NB4 (cell line): ENCODE data around the gene SIAH2.

Experiments used
- DNase-seq: peaks from one replicate; pipeline ENCODE4 v3.0.0; 2010; ENCODE audit warnings: low read depth
- H3K4me3 ChIP-seq: one replicate; pipeline ENCODE4 v1.5.1; 2011; ENCODE audit warnings: mild to moderate bottlenecking, low read depth, low read length, moderate library complexity
- MYC ChIP-seq: IDR thresholded peaks from 2 replicates; pipeline ENCODE4 v1.6.1; 2011; ENCODE audit warnings: low read depth, low read length
- POLR2A ChIP-seq: IDR thresholded peaks from 2 replicates; pipeline ENCODE4 v1.6.1; 2011; ENCODE audit warnings: mild to moderate bottlenecking; ENCODE audit not compliant: insufficient read length; ENCODE audit errors: extremely low read depth
- TF ChIP-seq, protein P1 (sequence below): IDR thresholded peaks from one replicate; pipeline ENCODE4 v1.5.1; 2012; ENCODE audit warnings: low read depth, low read length
- TF ChIP-seq, protein P2 (sequence below): IDR thresholded peaks from 2 replicates; pipeline ENCODE4 v1.6.1; 2011; ENCODE audit warnings: low read depth, low read length

SIAH2 gene

DNA sequence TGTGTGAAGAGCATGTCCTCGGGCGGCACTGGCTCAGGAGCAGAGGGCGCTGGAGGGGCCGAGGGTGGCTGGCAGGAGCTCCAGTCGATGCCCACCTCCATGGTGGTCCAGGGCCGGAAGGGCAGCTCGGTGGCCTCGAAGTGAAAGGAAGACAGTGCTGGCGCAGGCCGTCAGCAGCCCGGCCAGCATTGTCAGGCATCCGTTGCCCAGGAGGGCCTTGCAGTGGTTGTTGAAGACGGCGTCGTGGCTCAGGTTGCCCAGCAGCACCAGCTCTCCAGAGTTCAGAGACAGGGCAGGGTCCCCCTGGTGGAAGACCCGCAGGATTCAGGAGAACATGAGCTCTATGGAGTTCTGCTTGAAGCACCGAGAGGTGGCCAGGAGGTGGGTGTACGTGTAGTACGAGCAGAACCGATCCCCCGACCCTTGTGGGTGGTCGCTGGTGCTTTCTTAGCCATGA is 16.5 kb upstream of the SIAH2 start:
- no peak overlapping the region for H3K4me3 ChIP-seq
- TF ChIP-seq, protein P1, sequence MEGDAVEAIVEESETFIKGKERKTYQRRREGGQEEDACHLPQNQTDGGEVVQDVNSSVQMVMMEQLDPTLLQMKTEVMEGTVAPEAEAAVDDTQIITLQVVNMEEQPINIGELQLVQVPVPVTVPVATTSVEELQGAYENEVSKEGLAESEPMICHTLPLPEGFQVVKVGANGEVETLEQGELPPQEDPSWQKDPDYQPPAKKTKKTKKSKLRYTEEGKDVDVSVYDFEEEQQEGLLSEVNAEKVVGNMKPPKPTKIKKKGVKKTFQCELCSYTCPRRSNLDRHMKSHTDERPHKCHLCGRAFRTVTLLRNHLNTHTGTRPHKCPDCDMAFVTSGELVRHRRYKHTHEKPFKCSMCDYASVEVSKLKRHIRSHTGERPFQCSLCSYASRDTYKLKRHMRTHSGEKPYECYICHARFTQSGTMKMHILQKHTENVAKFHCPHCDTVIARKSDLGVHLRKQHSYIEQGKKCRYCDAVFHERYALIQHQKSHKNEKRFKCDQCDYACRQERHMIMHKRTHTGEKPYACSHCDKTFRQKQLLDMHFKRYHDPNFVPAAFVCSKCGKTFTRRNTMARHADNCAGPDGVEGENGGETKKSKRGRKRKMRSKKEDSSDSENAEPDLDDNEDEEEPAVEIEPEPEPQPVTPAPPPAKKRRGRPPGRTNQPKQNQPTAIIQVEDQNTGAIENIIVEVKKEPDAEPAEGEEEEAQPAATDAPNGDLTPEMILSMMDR, result no peak
- TF ChIP-seq, protein P2, sequence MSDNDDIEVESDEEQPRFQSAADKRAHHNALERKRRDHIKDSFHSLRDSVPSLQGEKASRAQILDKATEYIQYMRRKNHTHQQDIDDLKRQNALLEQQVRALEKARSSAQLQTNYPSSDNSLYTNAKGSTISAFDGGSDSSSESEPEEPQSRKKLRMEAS, result no peak
- no peak for TF ChIP-seq POLR2A
- no peak for TF ChIP-seq MYC
- no peak for DNase-seq

DNA sequence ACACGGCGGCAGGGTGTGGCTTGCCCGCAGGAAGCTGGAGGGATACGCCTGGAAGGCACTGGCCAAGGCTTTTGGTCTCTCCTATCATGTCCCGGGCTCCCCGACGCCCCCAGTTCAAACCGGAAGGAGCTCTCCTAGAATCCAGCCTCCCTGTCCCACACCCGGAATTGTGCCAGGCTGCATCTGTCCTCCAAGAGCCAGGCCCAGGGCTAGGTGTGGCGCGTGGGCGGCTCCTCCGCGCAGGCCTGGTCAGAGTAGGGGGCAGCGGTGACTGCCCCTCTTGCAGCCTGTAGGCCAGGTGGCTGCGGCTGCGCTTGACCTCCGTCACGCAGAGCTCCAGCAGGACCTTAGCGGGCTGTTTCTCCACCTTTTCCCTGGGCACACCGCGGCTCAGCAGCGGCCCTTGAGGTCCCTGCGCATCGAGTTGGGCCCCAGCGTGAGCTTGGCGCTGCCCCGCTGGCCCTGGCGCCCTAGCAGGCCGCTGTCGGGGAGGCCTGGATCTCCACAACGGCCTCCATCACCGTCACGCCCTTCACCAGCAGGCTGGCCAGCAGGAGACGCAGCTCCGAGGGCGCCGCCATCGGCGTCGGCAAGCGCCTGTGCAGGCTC is 15.9 kb upstream of the SIAH2 start:
- DNase-seq, result no peak
- no peak overlapping the region for H3K4me3 ChIP-seq
- TF ChIP-seq POLR2A, result no peak
- TF ChIP-seq, protein P1, result no peak
- TF ChIP-seq, protein P2, result no peak

DNA sequence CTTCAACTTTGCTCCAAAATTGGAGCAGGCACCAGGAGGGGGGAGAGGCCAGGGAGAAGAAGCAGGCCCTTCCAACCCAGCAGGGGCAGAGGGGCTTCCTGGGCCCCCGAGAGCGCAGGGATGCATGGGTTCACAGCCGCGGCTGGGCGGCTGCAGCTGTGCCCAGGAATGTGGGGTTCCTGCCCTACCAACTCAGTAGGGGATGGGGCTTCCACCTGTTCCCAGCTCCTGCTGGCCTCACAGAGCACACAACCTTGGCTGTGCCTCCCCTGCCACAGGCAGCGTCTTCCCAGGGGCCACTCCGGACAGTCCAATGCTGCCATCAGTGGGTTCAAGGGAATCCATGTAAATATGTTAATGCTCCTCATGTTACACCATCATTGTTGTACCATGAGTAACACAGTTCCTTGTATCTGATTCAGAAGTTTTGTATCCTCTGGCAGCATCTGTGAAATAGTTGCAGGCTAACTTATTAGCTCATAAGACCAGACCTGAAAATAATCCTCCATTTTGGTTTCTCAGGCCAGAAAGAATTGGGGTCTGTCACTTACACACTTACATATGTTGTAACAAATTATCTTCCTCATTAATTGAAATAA is 12.1 kb upstream of the SIAH2 start:
- TF ChIP-seq, protein P2, result no peak
- TF ChIP-seq, protein P1, result no peak
- TF ChIP-seq MYC (no peak), POLR2A (no peak)
- DNase-seq, result no peak
- no peak overlapping the region for H3K4me3 ChIP-seq

DNA sequence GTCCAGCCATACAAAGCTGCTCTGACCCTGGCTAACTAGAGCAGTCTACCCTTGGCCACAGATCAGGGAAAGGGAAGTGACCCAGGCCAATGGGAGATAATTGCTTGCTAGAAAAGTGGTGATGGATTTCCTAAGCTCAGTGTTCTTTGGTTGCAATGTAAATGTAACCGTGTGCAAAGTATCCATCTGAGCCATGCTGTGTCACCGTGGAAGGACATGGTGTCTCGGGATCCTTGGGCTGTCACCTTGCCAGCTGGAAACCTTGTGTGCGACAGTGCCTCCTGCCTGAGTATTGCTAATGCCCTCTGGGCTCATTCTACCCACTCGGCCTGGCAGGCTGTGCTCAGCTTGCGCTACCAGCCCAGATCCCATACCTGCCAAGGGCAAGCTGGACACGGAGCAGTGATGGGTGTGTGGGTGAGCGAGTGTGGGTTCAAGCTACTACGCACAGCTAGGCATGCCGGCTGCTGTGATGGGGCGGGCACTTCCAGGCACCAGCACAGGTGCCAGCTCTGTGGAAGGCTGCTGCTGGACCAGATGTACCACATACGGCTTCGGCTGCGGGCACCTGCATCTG is 10.7 kb upstream of the SIAH2 start:
- no peak overlapping the region for H3K4me3 ChIP-seq
- TF ChIP-seq, protein P1, result no peak
- TF ChIP-seq MYC (no peak), POLR2A (no peak)
- TF ChIP-seq, protein P2, result no peak
- no peak for DNase-seq

DNA sequence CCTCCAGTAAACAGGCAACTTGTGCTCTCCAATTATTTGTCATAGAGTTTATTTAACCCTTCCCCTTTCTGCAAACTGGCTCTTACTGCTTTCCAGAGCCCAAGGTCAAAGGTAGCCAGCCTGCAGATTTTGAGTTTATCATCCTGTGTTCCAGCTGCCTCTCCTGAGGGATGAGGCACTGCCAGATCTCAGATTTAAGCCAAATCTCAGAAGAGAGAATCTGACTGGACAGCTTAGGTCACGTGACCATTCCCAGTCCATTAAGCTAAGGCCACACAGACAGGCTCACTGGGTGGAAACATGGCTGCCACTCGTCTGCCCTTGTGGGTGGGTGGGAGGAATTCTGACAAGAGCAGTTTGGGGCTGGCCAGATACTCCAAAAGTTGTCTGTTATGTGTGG is 8.6 kb upstream of the SIAH2 start:
- DNase-seq, result no peak
- no peak overlapping the region for H3K4me3 ChIP-seq
- TF ChIP-seq, protein P2, result no peak
- TF ChIP-seq POLR2A, result no peak
- TF ChIP-seq, protein P1, result no peak
- TF ChIP-seq MYC, result no peak
